Activated CD4-positive, alpha-beta T cell treated with anti-CD3 and anti-CD28 coated beads, Interleukin-2, Interleukin-4, amounts not matched to agents 100 ng/mL and 50 ng/mL, durations not matched to agents 16 hours and 8 hours (primary cell): ENCODE data around the gene SYNE3.
A peak's percentile ranks its signal among the peaks of the same experiment; 100 is the strongest.
"Not testable (repeated sequence)": the region's sequence is repeated elsewhere in the genome, so short reads cannot be mapped to it uniquely, and the experiment has no call there.

Source experiments
- DNase-seq: peaks from one replicate; pipeline ENCODE4 v3.0.0-alpha.2; 2020; ENCODE audit warnings: low spot score

Gene SYNE3

DNA sequence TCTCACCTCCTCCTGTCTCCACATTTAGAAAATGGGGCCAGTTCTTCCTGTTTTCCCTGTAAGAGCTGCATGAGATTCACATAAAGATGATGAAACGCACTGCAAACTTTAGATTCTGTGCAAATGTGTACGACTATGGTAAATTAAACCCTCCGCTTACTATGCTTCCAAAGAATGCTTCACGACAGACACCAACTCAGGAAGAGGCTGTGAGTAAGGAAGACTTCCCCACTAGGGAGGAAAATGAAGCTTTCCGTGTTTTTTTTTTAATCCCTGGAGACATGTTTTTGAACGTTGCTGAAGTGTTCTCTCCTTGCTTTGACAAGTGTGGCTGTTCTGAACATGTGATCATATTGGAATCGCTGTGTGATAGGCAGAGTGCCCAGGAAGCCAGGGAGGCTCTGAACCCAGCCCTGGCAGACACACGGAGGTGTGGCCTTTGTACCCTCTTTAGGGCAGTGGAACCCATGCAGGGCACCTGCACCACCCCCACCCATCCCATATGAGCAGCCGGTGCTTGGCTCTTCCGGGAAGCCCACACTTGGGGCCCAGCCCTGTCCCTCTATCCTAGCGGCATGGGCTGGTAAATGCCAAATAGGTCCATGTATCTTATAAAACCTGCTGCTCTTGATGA is 7.5 kb upstream of the SYNE3 start:
- peak; percentile 69 for DNase-seq

DNA sequence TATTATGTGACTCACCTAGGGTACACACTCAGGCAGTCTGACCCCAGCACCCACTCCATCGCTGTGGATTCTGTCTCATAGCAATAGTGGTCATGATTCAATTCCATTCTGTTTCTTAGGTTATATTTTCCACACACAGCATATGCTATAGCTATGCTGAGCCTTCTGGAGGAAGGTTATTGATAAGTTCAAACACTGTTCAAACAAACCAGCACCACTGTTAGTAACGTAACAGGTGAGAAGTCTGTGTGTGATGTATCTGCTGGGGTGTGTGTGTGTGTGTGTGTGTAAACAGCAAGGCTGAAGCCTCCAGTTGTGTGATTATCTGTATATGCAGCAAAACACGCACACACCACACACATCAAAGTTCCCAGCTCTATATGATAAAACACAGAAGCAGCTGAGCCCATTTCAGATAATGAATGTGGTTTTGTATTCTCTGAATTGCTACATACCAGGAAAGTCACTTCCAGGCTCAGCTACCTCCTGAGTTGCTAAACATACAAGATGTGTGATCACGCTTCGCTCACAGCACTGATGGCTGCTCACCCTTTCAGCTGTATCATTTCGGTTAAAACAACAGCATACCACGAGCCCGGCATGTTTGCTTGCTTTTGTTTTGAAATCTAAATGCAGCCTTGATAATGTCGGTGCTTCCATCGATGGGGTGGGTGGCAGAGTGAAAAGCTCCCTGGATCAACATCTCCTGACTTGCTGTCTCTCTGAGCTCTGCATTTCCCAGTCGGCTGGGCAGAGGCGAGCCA is 6.8 kb upstream of the SYNE3 start:
- DNase-seq: peak; percentile 85

GRCh38 chr14:95522556-95522955 is 6.1 kb upstream of the SYNE3 start:
- no peak for DNase-seq

GRCh38 chr14:95522116-95522515 is 5.7 kb upstream of the SYNE3 start:
- no peak for DNase-seq

DNA sequence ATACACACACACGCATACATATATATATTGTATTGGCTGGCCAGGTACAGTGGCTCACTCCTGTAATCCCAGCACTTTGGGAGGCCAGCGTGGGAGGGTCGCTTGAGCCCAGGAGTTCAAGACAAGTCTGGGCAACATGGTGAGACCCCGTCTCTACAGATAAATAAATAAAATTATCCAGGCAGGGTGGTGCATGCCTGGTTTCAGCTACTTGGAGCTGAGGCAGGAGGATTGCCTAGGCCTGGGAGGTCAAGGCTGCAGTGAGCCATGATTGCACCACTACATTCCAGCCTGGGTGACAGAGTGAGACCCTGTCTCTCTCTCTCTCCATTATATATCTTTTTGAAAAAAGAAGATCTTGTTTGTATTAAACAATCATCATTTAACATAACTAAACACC is 4.6 kb upstream of the SYNE3 start:
- DNase-seq: no peak

DNA sequence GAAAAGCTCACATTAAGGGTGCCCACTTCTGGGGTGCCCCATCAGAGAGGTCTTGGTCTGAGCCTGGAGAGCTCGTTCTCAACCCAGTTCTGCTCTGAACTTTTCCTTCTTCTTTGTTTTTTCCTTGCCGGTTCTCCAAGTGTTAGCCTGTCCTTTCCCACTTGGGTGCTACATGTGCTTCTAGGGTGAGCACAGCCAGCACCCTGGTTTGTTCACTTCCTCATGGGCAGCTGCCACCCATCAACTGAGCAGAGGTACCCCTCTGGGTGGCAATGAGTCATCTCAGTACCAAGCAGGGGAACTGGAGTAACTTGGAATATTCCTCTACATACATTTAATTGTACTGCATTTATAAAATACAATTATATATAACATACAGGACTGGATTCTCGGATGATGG is 3.9 kb upstream of the SYNE3 start:
- peak; percentile 62 for DNase-seq

DNA sequence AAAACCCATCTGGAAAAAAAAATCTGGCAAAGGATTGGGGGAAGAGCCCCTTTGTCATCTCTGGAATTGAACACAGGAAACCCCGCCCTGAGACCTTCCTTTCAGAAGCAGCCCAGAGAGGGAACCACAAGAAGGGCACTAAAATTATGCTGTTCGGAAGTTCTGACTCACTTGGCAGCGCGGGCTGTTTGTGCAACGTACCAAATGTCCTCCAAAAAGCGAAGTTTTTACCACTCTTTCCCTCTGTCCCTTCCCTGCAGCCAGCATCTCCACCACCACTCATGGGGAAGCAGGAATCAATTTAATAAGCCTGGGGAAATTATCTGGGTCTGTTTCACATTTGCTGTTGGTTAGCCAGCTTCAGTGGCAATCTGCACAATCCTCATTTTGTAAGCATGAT is 3.2 kb upstream of the SYNE3 start:
- DNase-seq: peak; percentile 92

DNA sequence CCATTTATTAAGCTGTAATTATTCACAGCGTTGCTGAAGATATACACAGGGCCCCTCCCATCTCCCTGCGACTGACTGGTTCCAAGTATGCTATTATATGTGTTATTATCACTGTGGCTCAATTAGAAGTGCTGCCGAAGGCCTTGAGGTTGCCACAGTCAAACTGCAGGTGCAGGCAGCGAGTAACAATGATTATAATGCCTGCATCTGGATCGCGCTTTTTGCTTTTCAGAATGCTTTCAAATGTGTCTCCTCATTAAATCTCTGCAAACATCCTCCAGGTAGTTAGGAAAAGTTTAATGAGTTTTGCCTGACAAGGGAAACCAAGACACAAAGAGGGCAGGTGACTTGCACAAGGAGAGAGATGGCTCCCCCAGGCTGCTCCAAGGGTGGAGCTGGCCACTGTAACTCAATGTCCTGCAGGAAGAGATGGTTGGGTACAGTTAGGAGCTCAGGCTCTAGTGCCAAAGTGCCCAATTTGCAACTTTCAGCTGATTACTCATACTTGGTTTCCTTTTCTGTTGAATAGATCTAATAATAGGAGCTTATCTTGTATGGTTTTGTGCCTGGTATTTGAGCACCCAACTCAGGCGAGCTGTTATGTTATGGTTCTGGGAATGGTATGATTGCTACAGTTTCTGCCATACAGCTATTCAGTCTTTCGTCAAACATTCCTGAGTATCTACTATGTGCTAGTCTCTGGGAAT is 1.7 kb upstream of the SYNE3 start:
- DNase-seq: peak; percentile 50

DNA sequence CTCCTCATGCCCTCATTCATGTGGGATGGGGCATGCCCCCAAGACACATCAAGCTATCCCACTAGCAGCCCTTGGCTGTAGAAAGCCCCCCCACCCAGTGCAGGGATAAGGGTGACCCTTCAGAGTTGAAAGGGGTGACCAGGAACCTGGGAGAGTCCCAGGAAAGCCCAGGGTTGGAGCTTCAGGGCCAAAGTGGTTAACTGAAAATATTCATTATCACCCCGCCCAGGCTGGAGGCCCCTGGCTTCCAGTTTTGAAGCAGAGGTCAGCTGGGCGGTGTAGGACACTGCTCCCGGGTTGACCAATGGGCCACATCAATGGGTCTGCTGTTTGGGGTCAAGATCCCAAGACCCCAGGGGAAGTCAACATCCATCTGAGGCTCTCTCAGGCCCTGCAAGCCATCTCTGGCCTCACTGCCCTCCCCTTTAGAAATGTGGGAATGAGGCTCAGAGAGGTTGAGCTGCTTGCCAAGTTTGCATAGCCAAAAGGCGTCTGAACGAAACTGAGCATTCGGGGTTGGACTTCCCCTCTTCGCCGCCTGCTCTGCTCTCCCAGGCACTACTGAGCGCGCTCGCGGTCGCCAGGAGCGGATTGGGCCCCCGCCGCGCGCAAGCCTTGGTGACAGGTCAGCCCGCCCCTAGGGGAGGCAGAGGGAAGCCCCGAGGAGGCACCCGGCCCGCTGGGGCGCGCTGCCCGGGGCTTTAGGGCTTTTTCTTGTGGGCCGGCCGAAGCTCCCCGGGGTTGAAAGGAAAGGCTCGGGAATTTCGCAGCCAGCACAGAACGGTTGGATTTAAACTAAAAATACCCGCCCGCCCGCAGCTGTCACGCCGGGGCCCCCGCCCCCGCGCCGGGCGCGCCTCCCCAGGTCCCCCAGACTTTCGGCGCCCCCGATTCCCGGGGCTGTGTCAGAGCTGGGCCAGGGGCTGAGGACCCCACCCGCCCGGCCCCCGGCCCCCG is 576 bp downstream of the SYNE3 start:
- peak; percentile 91 for DNase-seq

DNA sequence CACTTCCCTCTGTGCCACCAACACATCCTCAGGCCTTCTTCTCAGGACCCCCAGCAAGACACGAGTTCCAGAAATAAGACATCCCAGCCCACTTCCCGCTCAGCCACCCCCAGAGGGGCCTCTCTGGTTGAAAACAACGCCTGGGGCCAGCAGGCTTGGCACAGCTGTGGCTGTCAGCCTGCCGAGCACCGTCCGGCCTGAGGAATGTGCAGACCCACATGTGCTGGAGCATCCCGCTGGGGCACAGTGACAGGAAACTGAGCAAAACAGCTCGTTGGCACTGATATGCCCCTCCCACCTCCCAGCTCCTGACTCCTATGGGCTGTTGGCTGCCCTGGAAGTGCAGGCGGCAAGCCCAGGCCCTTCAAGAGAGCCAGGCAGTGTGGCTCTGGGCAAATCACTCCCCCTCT is 1.4 kb downstream of the SYNE3 start:
- DNase-seq: no peak

- no peak for DNase-seq
These were observed 2.0 kb downstream of the SYNE3 start for GRCh38 chr14:95514131-95515079.

GRCh38 chr14:95513291-95513690 is 3.2 kb downstream of the SYNE3 start:
- DNase-seq: no peak

DNA sequence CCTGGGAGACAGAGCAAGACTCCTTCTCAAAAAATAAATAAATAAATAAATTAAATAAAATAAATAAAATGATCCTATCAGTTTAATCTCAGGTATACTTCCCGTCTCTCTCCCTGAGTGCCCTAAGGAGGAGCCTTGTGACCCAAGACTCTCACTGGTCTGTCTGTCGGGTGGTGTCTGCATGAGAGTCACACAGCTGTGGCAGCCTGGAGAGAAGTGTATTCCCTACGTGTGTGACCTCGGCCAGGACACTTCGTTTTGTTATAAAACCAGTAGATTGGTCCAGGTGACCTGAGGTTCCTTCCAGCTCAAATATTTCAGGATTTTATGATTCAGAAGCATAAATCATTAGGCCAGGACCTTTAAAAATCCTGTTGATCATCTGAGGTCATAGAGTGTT is 4.8 kb downstream of the SYNE3 start:
- no peak for DNase-seq

DNA sequence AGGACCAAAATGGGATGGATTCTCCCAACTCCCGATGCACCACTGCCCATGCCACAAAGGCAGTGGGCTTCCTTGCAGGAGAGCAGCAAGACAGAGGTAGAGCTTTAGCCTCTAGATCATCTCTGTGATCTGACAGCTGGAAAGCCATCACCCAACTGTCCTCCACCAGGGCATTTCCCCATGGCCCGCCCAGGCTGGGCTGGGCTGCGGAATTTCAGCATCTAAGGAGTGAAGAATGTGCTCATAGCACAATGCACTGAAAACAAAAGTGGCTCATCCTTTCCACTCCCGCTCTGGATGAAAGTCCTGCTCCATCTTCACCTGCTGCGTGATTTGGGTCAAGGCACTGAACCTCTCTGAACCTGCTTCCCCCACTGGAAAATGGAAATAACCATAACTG is 5.6 kb downstream of the SYNE3 start:
- no peak for DNase-seq

- DNase-seq: not testable (repeated sequence)
These were observed 6.1 kb downstream of the SYNE3 start for GRCh38 chr14:95510344-95510743.

GRCh38 chr14:95509495-95509894 is 7.0 kb downstream of the SYNE3 start:
- no peak for DNase-seq

DNA sequence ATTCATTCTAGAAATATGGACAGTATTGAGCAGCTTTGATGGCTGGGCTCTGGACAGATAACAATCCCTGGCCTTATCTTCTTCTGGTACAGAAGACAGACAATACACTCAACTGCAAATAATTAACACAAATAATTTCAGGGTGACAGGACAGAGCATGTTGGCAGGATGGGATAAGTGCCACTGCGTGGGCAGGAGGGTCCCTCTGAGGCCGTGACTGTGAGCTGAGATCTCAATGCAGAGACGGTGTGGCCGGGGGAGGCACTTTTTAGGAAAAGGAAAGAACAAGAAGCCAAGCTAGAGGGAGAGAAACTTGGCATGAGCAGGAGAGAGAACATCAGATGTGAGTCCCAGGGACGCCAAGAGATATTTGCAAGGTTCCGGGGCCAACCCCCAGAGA is 8.1 kb downstream of the SYNE3 start:
- no peak for DNase-seq

DNA sequence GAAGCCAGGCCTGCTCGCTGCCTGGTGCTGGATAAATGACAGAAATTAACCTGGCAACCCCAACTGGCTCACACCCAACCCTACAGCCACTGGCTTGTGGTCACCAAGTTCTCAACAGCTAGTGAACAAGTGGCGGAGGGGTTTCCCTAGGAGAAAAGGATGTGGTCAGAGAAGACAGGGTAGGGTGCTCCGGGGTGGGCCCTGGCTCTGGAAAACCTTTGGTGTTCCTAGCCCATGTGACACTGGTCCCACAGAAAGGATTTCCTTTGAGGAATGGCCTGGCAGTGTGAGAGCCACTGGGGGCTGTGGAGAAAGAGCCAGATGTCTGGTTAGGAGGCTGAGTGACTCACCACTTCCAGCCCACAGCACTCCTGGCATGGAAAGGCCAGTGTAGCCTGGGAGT is 8.7 kb downstream of the SYNE3 start:
- DNase-seq: no peak

DNA sequence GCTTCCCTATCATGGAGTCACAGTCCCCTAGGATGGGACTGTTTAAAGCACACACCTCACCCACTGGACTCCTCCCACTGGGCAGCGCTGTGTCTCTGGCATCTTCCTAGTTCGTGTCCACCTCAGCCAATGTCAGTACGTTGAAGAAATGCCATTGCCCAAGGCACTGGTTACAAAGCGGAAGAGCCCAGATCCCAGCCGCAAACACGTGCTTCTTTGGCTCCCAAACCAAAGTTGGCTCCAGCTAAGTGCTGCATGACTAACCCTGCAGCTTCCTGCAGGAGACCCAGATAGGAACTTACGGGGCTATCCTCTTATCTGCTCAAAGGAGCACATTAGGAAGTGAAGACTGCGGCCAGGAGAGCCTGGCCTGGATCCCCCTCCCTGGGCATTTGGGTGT is 9.3 kb downstream of the SYNE3 start:
- no peak for DNase-seq

DNA sequence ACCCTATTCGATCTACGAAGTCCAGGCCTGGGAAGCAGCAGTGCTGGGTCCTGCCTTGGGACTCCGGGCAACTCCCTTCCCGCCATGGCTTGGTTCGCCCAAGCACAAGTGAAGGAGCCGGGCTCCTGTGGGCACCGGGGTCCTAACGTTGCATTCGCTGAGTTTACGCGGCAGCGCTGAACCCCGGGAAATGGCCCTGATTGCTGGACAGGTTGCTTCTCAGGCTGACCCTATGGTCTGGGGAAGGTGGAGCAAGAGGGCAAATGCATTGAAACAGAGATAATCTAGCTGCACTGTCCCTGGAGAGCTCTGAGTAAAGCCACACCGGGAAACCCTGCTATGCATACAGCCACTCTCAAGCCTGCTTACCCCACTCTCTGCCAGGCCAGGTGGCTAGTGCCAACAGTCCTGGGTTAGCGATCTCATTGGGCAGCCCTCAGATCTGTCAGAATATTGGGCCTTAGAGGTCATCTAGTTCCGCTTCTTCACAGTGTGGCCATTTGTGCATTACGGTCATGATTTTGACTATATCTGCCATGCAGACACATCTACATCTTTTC is 11.3 kb downstream of the SYNE3 start:
- DNase-seq: no peak
